OCI-LY7 (cell line): ENCODE results near the gene PPP1R14C. TPM values are rescaled to one million over a fixed set of nuclear protein-coding genes. Genes with fewer than 3 reads are reported as not detected.
"Not testable (repeated sequence)": the region's sequence is repeated elsewhere in the genome, so short reads cannot be mapped to it uniquely, and the experiment has no call there.

Experiments
- BruUV-seq: library from RNA; stranded (reverse); fragments of 400-500 nt; replicated peaks from 2 replicates; lab custom pipeline; 2021; lab: Mats Ljungman, UMichigan
- CTCF ChIA-PET: fragments of 300-600 bp; sonication (Branson Sonifier 250); formaldehyde crosslinking; loops from one replicate; lab custom pipeline; 2022; ENCODE audit warnings: antibody characterized with exemption; ENCODE audit not compliant: unreplicated experiment; lab: Charles Lee
- POLR2A ChIA-PET: fragments of 300-600 bp; sonication (Branson Sonifier 250); formaldehyde crosslinking; loops from one replicate; lab custom pipeline; 2022; ENCODE audit warnings: antibody characterized with exemption; lab: Charles Lee
- DNase-seq: peaks from one replicate; pipeline ENCODE4 v3.0.0-alpha.2; 2015; ENCODE audit warnings: low spot score
- H2AFZ ChIP-seq: fragments of 200-600 bp; sonication (generic), shearing (Covaris generic); 2 replicates; pipeline ENCODE4 v1.6.1; 2014; ENCODE audit warnings: mild to moderate bottlenecking, antibody characterized with exemption, low read length, moderate library complexity
- H3K27ac ChIP-seq: fragments of 200-600 bp; sonication (generic); 2 replicates; pipeline ENCODE4 v1.5.1; 2014; ENCODE audit warnings: mixed run types, low read depth, mild to moderate bottlenecking, moderate library complexity, low read length, inconsistent platforms; ENCODE audit not compliant: poor library complexity, severe bottlenecking
- H3K36me3 ChIP-seq: fragments of 200-600 bp; sonication (generic); 2 replicates; pipeline ENCODE4 v1.6.1; 2014; ENCODE audit warnings: mild to moderate bottlenecking, antibody characterized with exemption, low read length, moderate library complexity, mixed read lengths; ENCODE audit not compliant: insufficient read depth
- H3K4me1 ChIP-seq: fragments of 200-600 bp; sonication (generic); 2 replicates; pipeline ENCODE4 v1.5.1; 2014; ENCODE audit warnings: mild to moderate bottlenecking, low read length; ENCODE audit not compliant: insufficient read depth, poor library complexity, severe bottlenecking
- H3K4me2 ChIP-seq: fragments of 200-600 bp; sonication (generic); 2 replicates; pipeline ENCODE4 v1.6.1; 2014; ENCODE audit warnings: mild to moderate bottlenecking, low read length
- H3K4me3 ChIP-seq: fragments of 200-600 bp; sonication (generic); 2 replicates; pipeline ENCODE4 v1.5.1; 2014; ENCODE audit warnings: mild to moderate bottlenecking, low read depth, low read length; ENCODE audit not compliant: poor library complexity, severe bottlenecking
- H3K79me2 ChIP-seq: fragments of 200-600 bp; sonication (generic); 2 replicates; pipeline ENCODE4 v1.6.1; 2016; ENCODE audit warnings: low read depth, mild to moderate bottlenecking, low read length, moderate library complexity, mixed read lengths; ENCODE audit not compliant: insufficient read depth
- H3K9me2 ChIP-seq: fragments of 200-600 bp; sonication (generic); 2 replicates; pipeline ENCODE4 v1.6.1; 2016; ENCODE audit warnings: mild to moderate bottlenecking, low read length, mixed read lengths; ENCODE audit not compliant: insufficient read depth
- H3K9me3 ChIP-seq: fragments of 200-600 bp; sonication (generic); 2 replicates; pipeline ENCODE4 v1.6.1; 2014; ENCODE audit warnings: mild to moderate bottlenecking, mixed run types, low read length, mixed read lengths
- H4K20me1 ChIP-seq: fragments of 200-600 bp; sonication (generic); 2 replicates; pipeline ENCODE4 v1.6.1; 2014; ENCODE audit warnings: mild to moderate bottlenecking, antibody characterized with exemption, low read length, moderate library complexity, mixed read lengths; ENCODE audit not compliant: insufficient read depth
- EZH2phosphoT487 ChIP-seq: fragments of 200-600 bp; sonication (generic); IDR thresholded peaks from 2 replicates; pipeline ENCODE4 v1.6.1; 2018; ENCODE audit warnings: low read depth, borderline replicate concordance, mild to moderate bottlenecking, mixed run types, antibody characterized with exemption, low read length, moderate library complexity, mixed read lengths
- intact Hi-C: fragments of 100-400 bp; cut with micrococcal nuclease; formaldehyde crosslinking; loops from one replicate; pipeline ENCODE4 v1.10.0; 2022; ENCODE audit not compliant: unreplicated experiment
- total RNA-seq, 2 experiments: library from RNA; depleted of rRNA in 1 of 2; stranded (reverse); fragments of >200 nt in 1 of 2; shearing (Covaris generic) in 1 of 2; gene quantifications; 2 replicates each; pipeline ENCODE4 v1.2.3, GENCODE V29; 2014 to 2022
- TF ChIP-seq, protein P1 (sequence below): fragments of 200-600 bp; sonication (generic); conservative IDR thresholded peaks from 2 replicates; pipeline ENCODE4 v1.5.1; 2014; ENCODE audit warnings: mild to moderate bottlenecking, antibody characterized with exemption, low read length, moderate library complexity, mixed read lengths

PPP1R14C gene
- total RNA-seq, 2 experiments from 2014 or later: 1.8 TPM; not detected in 1

DNA sequence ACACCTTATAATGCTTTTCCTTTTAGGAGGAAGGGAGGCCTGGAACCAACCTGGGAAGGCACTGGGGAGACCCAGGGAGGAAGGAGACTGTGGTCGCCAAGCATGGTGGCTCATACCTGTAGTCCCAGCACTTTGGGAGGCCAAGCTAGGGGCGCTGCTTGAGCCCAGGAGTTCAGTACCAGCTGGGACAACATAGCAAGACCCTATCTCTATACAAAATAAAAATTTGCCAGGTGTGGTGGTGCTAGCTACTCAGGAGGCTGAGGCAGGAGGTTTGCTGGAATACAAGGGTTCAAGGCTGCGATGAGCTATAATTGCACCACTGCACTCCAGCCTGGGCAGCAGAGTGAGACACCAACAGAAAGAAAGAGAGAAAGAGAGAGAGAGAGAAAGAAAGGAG lies 36.2 kb downstream of the PPP1R14C start:
- TF ChIP-seq, protein P1, sequence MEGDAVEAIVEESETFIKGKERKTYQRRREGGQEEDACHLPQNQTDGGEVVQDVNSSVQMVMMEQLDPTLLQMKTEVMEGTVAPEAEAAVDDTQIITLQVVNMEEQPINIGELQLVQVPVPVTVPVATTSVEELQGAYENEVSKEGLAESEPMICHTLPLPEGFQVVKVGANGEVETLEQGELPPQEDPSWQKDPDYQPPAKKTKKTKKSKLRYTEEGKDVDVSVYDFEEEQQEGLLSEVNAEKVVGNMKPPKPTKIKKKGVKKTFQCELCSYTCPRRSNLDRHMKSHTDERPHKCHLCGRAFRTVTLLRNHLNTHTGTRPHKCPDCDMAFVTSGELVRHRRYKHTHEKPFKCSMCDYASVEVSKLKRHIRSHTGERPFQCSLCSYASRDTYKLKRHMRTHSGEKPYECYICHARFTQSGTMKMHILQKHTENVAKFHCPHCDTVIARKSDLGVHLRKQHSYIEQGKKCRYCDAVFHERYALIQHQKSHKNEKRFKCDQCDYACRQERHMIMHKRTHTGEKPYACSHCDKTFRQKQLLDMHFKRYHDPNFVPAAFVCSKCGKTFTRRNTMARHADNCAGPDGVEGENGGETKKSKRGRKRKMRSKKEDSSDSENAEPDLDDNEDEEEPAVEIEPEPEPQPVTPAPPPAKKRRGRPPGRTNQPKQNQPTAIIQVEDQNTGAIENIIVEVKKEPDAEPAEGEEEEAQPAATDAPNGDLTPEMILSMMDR: no peak
- TF ChIP-seq EZH2phosphoT487: no peak
- CTCF ChIA-PET: no interaction called here
- Histone ChIP-seq H3K27ac (no peak overlapping the region), H3K9me3 (peaks cover 5% of the 10 kb centered on the region; the same call in 1 of the 2 replicates), H3K4me2 (no peak overlapping the region), H2AFZ (no peak overlapping the region), H3K4me3 (no peak overlapping the region), H3K36me3 (no peaks in the 10 kb centered on the region; the same call in 1 of the 2 replicates), H3K9me2 (no peaks in the 10 kb centered on the region), H3K79me2 (no peaks in the 10 kb centered on the region), H3K4me1 (peaks cover 28% of the 10 kb centered on the region), H4K20me1 (no peaks in the 10 kb centered on the region)
- POLR2A ChIA-PET: no interaction called here
- BruUV-seq: no TSS peak
- intact Hi-C loops: no loop called here
- no peak for DNase-seq

- H4K20me1 ChIP-seq, H3K9me2 ChIP-seq, DNase-seq, H3K4me2 ChIP-seq, H3K36me3 ChIP-seq, H3K27ac ChIP-seq, intact Hi-C loops, BruUV-seq, H3K9me3 ChIP-seq, H3K4me3 ChIP-seq, H3K79me2 ChIP-seq: not testable (repeated sequence)
- POLR2A ChIA-PET: interaction anchor here (0.6 to 2.6 kb wide), 10 partner anchors 8 to 123 kb away, joined by 3 to 17 read pairs (median 4); no protein-coding TSS in a partner anchor
- CTCF ChIA-PET: interaction anchor here (1.3 to 2.0 kb wide), 2 partner anchors 12 to 99 kb away, joined by 4 to 8 read pairs; no protein-coding TSS in a partner anchor
- Histone ChIP-seq H3K4me1 (peaks cover 38% of the 10 kb centered on the region), H2AFZ (peak overlapping the region; percentile 9; the same call in 1 of the 2 replicates)
Observed at GRCh38 chr6:150179907-150180424, 37.1 kb downstream of the PPP1R14C start.

GRCh38 chr6:150180517-150180916 lies 37.7 kb downstream of the PPP1R14C start:
- BruUV-seq: no TSS peak
- no peak for DNase-seq
- H2AFZ ChIP-seq: peak overlapping the region; percentile 9; the same call in 1 of the 2 replicates
- H4K20me1 ChIP-seq: no peaks in the 10 kb centered on the region
- POLR2A ChIA-PET: interaction anchor here (0.6 to 2.6 kb wide), 10 partner anchors 8 to 124 kb away, joined by 3 to 17 read pairs (median 4); no protein-coding TSS in a partner anchor
- TF ChIP-seq, protein P1: no peak
- TF ChIP-seq EZH2phosphoT487: no peak
- H3K36me3 ChIP-seq: no peaks in the 10 kb centered on the region; the same call in 1 of the 2 replicates
- no peaks in the 10 kb centered on the region for H3K9me2 ChIP-seq
- CTCF ChIA-PET: interaction anchor here (1.3 to 2.0 kb wide), 2 partner anchors 13 to 99 kb away, joined by 4 to 8 read pairs; no protein-coding TSS in a partner anchor
- peaks cover 43% of the 10 kb centered on the region for H3K4me1 ChIP-seq
- H3K79me2 ChIP-seq: no peaks in the 10 kb centered on the region
- peaks cover 5% of the 10 kb centered on the region; the same call in 1 of the 2 replicates for H3K9me3 ChIP-seq
- no peak overlapping the region for H3K4me3 ChIP-seq
- no peak overlapping the region for H3K4me2 ChIP-seq
- intact Hi-C loops: no loop called here
- H3K27ac ChIP-seq: no peak overlapping the region
